H1 (cell line): ENCODE measurements around the gene ARID5B. TPM values are rescaled to one million over a fixed set of nuclear protein-coding genes. Genes with fewer than 3 reads are reported as not detected.

ENCODE experiments used
- CTCF ChIA-PET: fragments of 300-600 bp; sonication (Branson Sonifier 250); formaldehyde crosslinking; loops from one replicate; lab custom pipeline; 2021; ENCODE audit not compliant: partially characterized antibody; lab: Charles Lee
- POLR2A ChIA-PET: fragments of 300-600 bp; sonication (Branson Sonifier 250); formaldehyde crosslinking; loops from one replicate; lab custom pipeline; 2021; ENCODE audit warnings: inconsistent platforms; ENCODE audit not compliant: partially characterized antibody; lab: Charles Lee
- DNase-seq, 2 experiments: peaks; one replicate each; pipeline versions ENCODE4 v3.0.0 to v3.0.0-alpha.2; 2010 to 2022; ENCODE audit warnings: low spot score in 2 of 2, low read depth in 1 of 2, mixed read lengths in 1 of 2
- FAIRE-seq: peaks from 2 replicates; lab custom pipeline; 2011; peaks lifted over from hg19 to GRCh38; lab: Jason Lieb, UNC
- H2AFZ ChIP-seq: 2 replicates; pipeline ENCODE4 v1.8.1; 2012; ENCODE audit warnings: low read length, inconsistent platforms
- H2AK5ac ChIP-seq: 2 replicates; pipeline ENCODE4 v1.6.1; 2013; ENCODE audit warnings: low read depth, low read length
- H2BK120ac ChIP-seq: replicated peaks from 2 replicates; pipeline ENCODE3; 2013; ENCODE audit warnings: low read depth, low read length, inconsistent platforms
- H2BK12ac ChIP-seq: 2 replicates; pipeline ENCODE4 v1.6.1; 2013; ENCODE audit warnings: low read depth, low read length
- H2BK15ac ChIP-seq: 2 replicates; pipeline ENCODE4 v1.6.1; 2013; ENCODE audit warnings: low read length
- H2BK20ac ChIP-seq: 2 replicates; pipeline ENCODE4 v1.6.1; 2013; ENCODE audit warnings: low read length
- H2BK5ac ChIP-seq: 2 replicates; pipeline ENCODE4 v1.6.1; 2013; ENCODE audit warnings: low read depth, low read length
- H3K14ac ChIP-seq: 2 replicates; pipeline ENCODE4 v1.6.1; 2013; ENCODE audit warnings: inconsistent platforms; ENCODE audit not compliant: insufficient read length
- H3K18ac ChIP-seq: 2 replicates; pipeline ENCODE4 v1.6.1; 2013; ENCODE audit warnings: low read length; ENCODE audit errors: extremely low read depth
- H3K23ac ChIP-seq: 2 replicates; pipeline ENCODE4 v1.6.1; 2013; ENCODE audit warnings: inconsistent platforms; ENCODE audit not compliant: insufficient read length
- H3K23me2 ChIP-seq: 2 replicates; pipeline ENCODE4 v1.6.1; 2013; ENCODE audit warnings: low read depth, low read length
- H3K27ac ChIP-seq: 2 replicates; pipeline ENCODE4 v1.6.1; 2011; ENCODE audit warnings: low read depth, low read length, inconsistent platforms
- H3K27me3 ChIP-seq, 4 experiments: replicated peaks in 1 of 4; 1 replicate in 1 of 4; 2 replicates in 3 of 4; pipeline versions ENCODE4 v1.6.1 to v1.8.1; 2011 to 2013; ENCODE audit warnings: low read length in 3 of 4, mild to moderate bottlenecking in 3 of 4, inconsistent platforms in 2 of 4, mixed read lengths in 2 of 4, moderate library complexity in 1 of 4; ENCODE audit not compliant: control insufficient read depth in 3 of 4, insufficient read depth in 3 of 4; ENCODE audit errors: extremely low read depth in 1 of 4
- H3K36me3 ChIP-seq, 4 experiments: 2 replicates each; pipeline versions ENCODE4 v1.6.1 to v1.8.1; 2011 to 2013; ENCODE audit warnings: mild to moderate bottlenecking in 4 of 4, low read length in 3 of 4, moderate library complexity in 2 of 4, control low read depth in 1 of 4, inconsistent platforms in 1 of 4; ENCODE audit not compliant: insufficient read depth in 4 of 4, control insufficient read depth in 2 of 4
- H3K4ac ChIP-seq: replicated peaks from 2 replicates; pipeline ENCODE3; 2013; ENCODE audit warnings: low read length, low read depth, mixed read lengths, inconsistent platforms; ENCODE audit not compliant: insufficient read length
- H3K4me1 ChIP-seq, 4 experiments: replicated peaks in 1 of 4; 1 replicate in 1 of 4; 2 replicates in 3 of 4; pipeline versions ENCODE4 v1.6.1 to v1.8.1; 2011 to 2013; ENCODE audit warnings: low read length in 3 of 4, inconsistent platforms in 2 of 4, mixed read lengths in 1 of 4; ENCODE audit not compliant: insufficient read depth in 4 of 4, control insufficient read depth in 3 of 4
- H3K4me2 ChIP-seq, 2 experiments: 2 replicates each; pipeline versions ENCODE4 v1.6.1 to v1.8.1; 2011 to 2013; ENCODE audit warnings: low read depth in 2 of 2, low read length in 2 of 2, control low read depth in 1 of 2, inconsistent platforms in 1 of 2, mild to moderate bottlenecking in 1 of 2; ENCODE audit not compliant: insufficient read depth in 1 of 2
- H3K4me3 ChIP-seq, 4 experiments: fragments of 200-600, 300-600 bp in 1 of 4; sonication (generic), shearing (Covaris generic), sonication (Bioruptor Twin) in 1 of 4; 2 replicates each; pipeline versions ENCODE4 v1.5.1 to v1.8.1; 2011 to 2016; ENCODE audit warnings: low read length in 4 of 4, low read depth in 3 of 4, control low read depth in 2 of 4, inconsistent platforms in 2 of 4, mild to moderate bottlenecking in 2 of 4, mixed read lengths in 1 of 4, moderate library complexity in 1 of 4; ENCODE audit not compliant: insufficient read depth in 2 of 4; ENCODE audit errors: extremely low read depth in 1 of 4
- H3K56ac ChIP-seq: replicated peaks from 2 replicates; pipeline ENCODE3; 2013; ENCODE audit warnings: low read depth, mild to moderate bottlenecking, mixed read lengths, low read length, inconsistent platforms; ENCODE audit not compliant: insufficient read length
- H3K79me1 ChIP-seq: 2 replicates; pipeline ENCODE4 v1.6.1; 2013; ENCODE audit warnings: low read depth, low read length, control low read depth
- H3K79me2 ChIP-seq, 2 experiments: 2 replicates each; pipeline versions ENCODE4 v1.6.1 to v1.8.1; 2012 to 2013; ENCODE audit warnings: low read length in 2 of 2, mild to moderate bottlenecking in 2 of 2, inconsistent platforms in 1 of 2; ENCODE audit not compliant: insufficient read depth in 2 of 2, control insufficient read depth in 1 of 2
- H3K9ac ChIP-seq, 4 experiments: replicated peaks in 1 of 4; 1 replicate in 1 of 4; 2 replicates in 3 of 4; pipeline versions ENCODE4 v1.6.1 to v1.8.1; 2011 to 2013; ENCODE audit warnings: low read depth in 3 of 4, low read length in 3 of 4, control low read depth in 2 of 4, mild to moderate bottlenecking in 2 of 4, moderate library complexity in 2 of 4, inconsistent platforms in 1 of 4; ENCODE audit errors: extremely low read depth in 1 of 4
- H3K9me3 ChIP-seq, 2 experiments: 2 replicates each; pipeline versions ENCODE4 v1.6.1 to v1.8.1; 2012 to 2013; ENCODE audit warnings: mild to moderate bottlenecking in 2 of 2, moderate library complexity in 2 of 2, control low read depth in 1 of 2, inconsistent platforms in 1 of 2, low read depth in 1 of 2, low read length in 1 of 2, mixed read lengths in 1 of 2; ENCODE audit not compliant: insufficient read depth in 2 of 2
- H4K20me1 ChIP-seq, 2 experiments: replicated peaks in 1 of 2; 2 replicates each; pipeline versions ENCODE3 to v1.8.1; 2011 to 2013; ENCODE audit warnings: inconsistent platforms in 2 of 2, low read length in 2 of 2, mild to moderate bottlenecking in 1 of 2; ENCODE audit not compliant: insufficient read depth in 2 of 2, control insufficient read depth in 1 of 2
- H4K5ac ChIP-seq: 2 replicates; pipeline ENCODE4 v1.6.1; 2013; ENCODE audit warnings: low read length, low read depth, mixed read lengths, inconsistent platforms; ENCODE audit not compliant: insufficient read length
- H4K8ac ChIP-seq: 2 replicates; pipeline ENCODE4 v1.8.0; 2013; ENCODE audit warnings: mild to moderate bottlenecking, moderate library complexity, low read length, inconsistent platforms; ENCODE audit not compliant: insufficient read depth; ENCODE audit errors: extremely low read depth
- H4K91ac ChIP-seq: replicated peaks from 2 replicates; pipeline ENCODE3; 2013; ENCODE audit warnings: low read length, mixed read lengths, inconsistent platforms; ENCODE audit not compliant: insufficient read length
- CHD2 ChIP-seq: IDR thresholded peaks from 2 replicates; pipeline ENCODE4 v1.6.1; 2012; ENCODE audit warnings: low read length, improper control_type of control experiment
- RAD21 ChIP-seq, 2 experiments: IDR thresholded peaks in 1 of 2; conservative IDR thresholded peaks in 1 of 2; 2 replicates each; pipeline ENCODE4 v1.6.1; 2011; ENCODE audit warnings: low read depth in 2 of 2, low read length in 2 of 2, improper control_type of control experiment in 1 of 2, inconsistent platforms in 1 of 2, mild to moderate bottlenecking in 1 of 2, moderate library complexity in 1 of 2
- RXRA ChIP-seq: IDR thresholded peaks from 2 replicates; pipeline ENCODE4 v1.6.1; 2011; ENCODE audit warnings: low read depth, mild to moderate bottlenecking, low read length, moderate library complexity; ENCODE audit not compliant: insufficient read depth
- ZNF274 ChIP-seq: IDR thresholded peaks from 2 replicates; pipeline ENCODE4 v1.7.0; 2012; ENCODE audit warnings: low read length, borderline replicate concordance; ENCODE audit errors: extremely low read depth
- WGBS, 2 experiments: shearing (Covaris generic) in 1 of 2; methylation state at CpG; one replicate each; pipeline versions ENCODE4 v1.1.6 to v1.1.7; 2013 to 2015; ENCODE audit warnings: low lambda C conversion rate in 2 of 2, mixed read lengths in 2 of 2, inconsistent platforms in 1 of 2, low coverage in 1 of 2, missing lambda C conversion rate in 1 of 2; ENCODE audit not compliant: insufficient replicate concordance in 2 of 2, insufficient coverage in 1 of 2, insufficient read length in 1 of 2; ENCODE audit errors: extremely low coverage in 1 of 2, missing lambda C conversion rate in 1 of 2; 5-methylcytosine and 5-hydroxymethylcytosine counted together
- polyA plus RNA-seq, 7 experiments: library from polyadenylated mRNA; depleted of rRNA in 3 of 7; stranded (reverse) in 5 of 7; unstranded in 2 of 7; fragments of >200 nt in 5 of 7; fragments of 200-250 nt in 2 of 7; gene quantifications; 1 replicate in 5 of 7; 2 replicates in 1 of 7; 4 replicates in 1 of 7; pipeline versions ENCODE4 v1.2.1 to v1.2.3, GENCODE V29; 2011 to 2013; ENCODE audit warnings: missing spikeins in 2 of 7, mixed read lengths in 2 of 7
- total RNA-seq: library from RNA; stranded (reverse); fragmentation: NEBNext Ultra II Directional; extraction: Animal tissue kit (Norgen Biotek cat#: 25700); gene quantifications from 2 replicates; pipeline ENCODE4 v1.2.1, GENCODE V29; 2021
- TF ChIP-seq, protein P1 (sequence below): IDR thresholded peaks from 2 replicates; pipeline ENCODE4 v1.6.1; 2012; ENCODE audit warnings: inconsistent platforms

The ARID5B gene
- total and polyA plus RNA-seq, 2 of the 8 experiments (the other 6 are each of a cell fraction or from before 2014, with no cell fraction given) = 0.21 to 1.1 TPM

DNA sequence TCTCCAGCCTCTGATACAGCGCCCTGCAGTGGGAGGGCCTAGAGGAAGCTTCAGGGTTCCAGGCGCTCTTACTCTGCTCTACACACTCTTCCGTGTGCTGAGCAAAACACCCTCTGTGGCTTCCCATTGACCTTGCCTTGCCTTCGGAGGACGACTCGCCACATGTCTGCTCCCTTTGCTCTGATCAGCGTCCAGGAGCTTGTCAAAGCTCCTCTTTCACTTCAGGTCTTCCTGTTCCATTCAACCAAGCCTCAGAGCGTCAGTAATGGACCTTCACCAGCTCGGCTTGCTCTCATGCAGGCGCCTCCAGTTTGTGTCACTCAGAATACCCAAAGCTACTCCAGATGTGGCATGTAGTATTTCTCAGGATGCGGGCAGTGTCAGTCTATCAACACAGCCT lies 173.9 kb downstream of the ARID5B start:
- Histone ChIP-seq H2BK12ac (no peak overlapping the region), H2BK120ac (no peak overlapping the region), H2AFZ (no peak overlapping the region), H3K14ac (no peak overlapping the region), H2BK5ac (no peak overlapping the region), H3K4me1 (no peaks in the 10 kb centered on the region), H3K9me3 (no peaks in the 10 kb centered on the region), H3K23ac (no peak overlapping the region), H3K27ac (no peak overlapping the region), H4K91ac (no peak overlapping the region), H3K9ac (no peak overlapping the region), H4K5ac (no peak overlapping the region), H3K4me2 (no peak overlapping the region), H3K4me3 (no peak overlapping the region), H3K36me3 (no peaks in the 10 kb centered on the region), H3K79me1 (no peaks in the 10 kb centered on the region), H3K4ac (no peak overlapping the region), H4K8ac (no peak overlapping the region), H3K56ac (no peak overlapping the region), H2BK20ac (no peak overlapping the region), H3K23me2 (no peaks in the 10 kb centered on the region), H4K20me1 (no peaks in the 10 kb centered on the region), H3K79me2 (no peaks in the 10 kb centered on the region), H3K18ac (no peak overlapping the region), H3K27me3 (no peaks in the 10 kb centered on the region), H2BK15ac (no peak overlapping the region), H2AK5ac (no peak overlapping the region)
- ChIA-PET POLR2A (no interaction called here), CTCF (interaction anchor here (1.1 to 1.8 kb wide), 2 partner anchors 33 to 37 kb away, joined by 3 to 5 read pairs; no protein-coding TSS in a partner anchor)
- TF ChIP-seq, protein P1, sequence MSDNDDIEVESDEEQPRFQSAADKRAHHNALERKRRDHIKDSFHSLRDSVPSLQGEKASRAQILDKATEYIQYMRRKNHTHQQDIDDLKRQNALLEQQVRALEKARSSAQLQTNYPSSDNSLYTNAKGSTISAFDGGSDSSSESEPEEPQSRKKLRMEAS = no peak
- no peak for TF ChIP-seq RXRA
- no peak for TF ChIP-seq CHD2
- no peak for TF ChIP-seq ZNF274
- TF ChIP-seq RAD21 (IDR thresholded peaks at IDR 0.05 in 1 of 2, conservative IDR thresholded peaks at IDR 0.05 in 1 of 2; ENCODE audit: low read depth in 2 of 2, low read length in 2 of 2) = no peak
- WGBS, 2 experiments = 79% methylated on average over 11 of the region's 11 CpGs; no CpG with 5 or more reads in 1 of the 2 experiments
- DNase-seq = no peak
- FAIRE-seq = no peak
